ACC112 (cell line): ENCODE data around the gene GDA.

Experiments used
- H2AFZ ChIP-seq: fragments of 200-600 bp; sonication (generic); one replicate; pipeline ENCODE4 v1.6.0; 2017; ENCODE audit warnings: antibody characterized with exemption, low read length; ENCODE audit not compliant: unreplicated experiment
- H3K27ac ChIP-seq: fragments of 200-600 bp; sonication (generic); 2 replicates; pipeline ENCODE4 v1.5.1; 2014; ENCODE audit warnings: low read depth, mild to moderate bottlenecking, antibody characterized with exemption, low read length, moderate library complexity
- H3K27me3 ChIP-seq: fragments of 200-600 bp; sonication (generic); 2 replicates; pipeline ENCODE4 v1.6.1; 2014; ENCODE audit warnings: mild to moderate bottlenecking, antibody characterized with exemption, low read length, moderate library complexity, mixed read lengths; ENCODE audit not compliant: insufficient read depth
- H3K36me3 ChIP-seq: fragments of 200-600 bp; sonication (generic); 2 replicates; pipeline ENCODE4 v1.6.1; 2016; ENCODE audit warnings: mild to moderate bottlenecking, antibody characterized with exemption, low read length, moderate library complexity, mixed read lengths; ENCODE audit not compliant: insufficient read depth
- H3K4me1 ChIP-seq: fragments of 200-600 bp; sonication (generic); one replicate; pipeline ENCODE4 v1.6.1; 2016; ENCODE audit warnings: low read length, mixed read lengths; ENCODE audit not compliant: insufficient read depth, unreplicated experiment, control insufficient read depth
- H3K4me3 ChIP-seq: fragments of 200-600 bp; sonication (generic); 2 replicates; pipeline ENCODE4 v1.5.1; 2014; ENCODE audit warnings: mild to moderate bottlenecking, low read depth, low read length
- H3K79me2 ChIP-seq: fragments of 200-600 bp; sonication (generic); one replicate; pipeline ENCODE4 v1.6.0; 2016; ENCODE audit warnings: low read length; ENCODE audit not compliant: control insufficient read depth, unreplicated experiment, insufficient read depth

The GDA gene

DNA sequence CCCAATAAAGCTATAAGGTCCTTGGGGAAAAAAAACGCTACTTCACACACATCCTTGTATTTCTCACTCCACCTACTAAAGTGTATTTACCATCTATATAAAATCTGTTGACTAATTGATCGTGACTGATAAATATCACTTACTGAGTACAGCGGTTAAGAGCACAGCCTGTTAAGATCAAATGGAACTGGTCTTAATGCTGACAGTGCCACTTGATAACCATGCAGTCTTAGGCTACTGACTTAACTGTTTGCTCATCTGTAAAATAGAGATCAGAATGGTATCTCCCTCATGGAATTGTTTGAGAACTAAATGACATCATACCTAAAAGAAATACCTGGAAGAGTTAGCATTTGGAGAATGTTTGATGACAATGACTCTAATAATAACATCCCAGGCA is 148.3 kb downstream of the GDA start:
- Histone ChIP-seq H3K79me2 (no peaks in the 10 kb centered on the region), H3K36me3 (no peaks in the 10 kb centered on the region), H3K4me3 (no peak overlapping the region), H3K27ac (no peak overlapping the region), H3K27me3 (no peaks in the 10 kb centered on the region), H3K4me1 (peaks cover 9% of the 10 kb centered on the region), H2AFZ (no peak overlapping the region)

DNA sequence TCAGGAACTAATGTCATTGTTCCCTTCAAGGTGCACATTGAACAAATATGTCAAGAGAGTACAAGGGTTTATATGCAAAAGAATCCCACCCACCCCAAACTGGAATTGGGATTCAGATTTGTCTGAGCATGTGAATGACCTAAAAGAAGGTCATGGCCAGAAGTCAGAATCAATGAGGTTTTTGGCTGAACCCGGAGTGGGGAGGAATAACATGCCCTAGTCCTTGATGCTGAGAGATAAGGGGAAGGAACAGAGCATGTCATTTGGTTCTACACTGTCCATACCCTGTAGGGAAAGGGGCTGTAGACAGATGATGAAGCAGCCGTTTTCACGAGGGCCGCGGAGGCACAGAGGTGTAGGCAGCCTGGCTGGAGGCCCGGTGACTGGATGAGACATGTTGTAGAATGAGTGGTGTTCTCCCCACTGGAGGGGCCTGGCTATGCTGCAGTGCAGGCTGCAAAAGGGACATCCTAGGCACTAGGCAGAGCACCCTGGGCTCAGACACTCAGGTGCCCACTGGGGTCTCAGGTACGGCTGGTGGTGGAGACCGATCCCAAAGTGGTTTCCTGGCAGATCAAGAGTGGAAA is 149.9 kb downstream of the GDA start:
- Histone ChIP-seq H3K36me3 (no peaks in the 10 kb centered on the region), H3K4me1 (no peaks in the 10 kb centered on the region), H3K27ac (no peak overlapping the region), H3K79me2 (no peaks in the 10 kb centered on the region), H2AFZ (no peak overlapping the region), H3K27me3 (no peaks in the 10 kb centered on the region), H3K4me3 (no peak overlapping the region)

DNA sequence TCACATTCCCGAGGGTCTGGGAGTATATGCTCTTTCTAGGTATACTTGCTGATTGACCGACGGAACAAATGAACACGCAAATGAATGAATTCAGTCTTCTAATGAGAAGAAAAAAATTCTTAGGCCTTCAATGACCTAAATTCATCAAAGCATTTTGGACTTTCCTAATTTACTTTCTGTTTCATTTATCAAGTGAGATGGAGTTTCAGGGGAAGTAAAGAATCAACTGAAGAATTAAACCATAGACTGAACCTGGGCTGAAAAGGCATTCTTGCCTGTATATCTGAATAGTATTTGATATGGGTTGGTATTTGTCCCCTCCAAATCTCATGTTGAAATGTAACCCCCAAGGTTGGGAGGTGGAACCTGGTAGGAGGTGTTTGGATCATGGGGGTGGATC is 151.6 kb downstream of the GDA start:
- Histone ChIP-seq H3K27ac (no peak overlapping the region), H3K27me3 (no peaks in the 10 kb centered on the region), H3K79me2 (no peaks in the 10 kb centered on the region), H2AFZ (no peak overlapping the region), H3K36me3 (no peaks in the 10 kb centered on the region), H3K4me1 (no peaks in the 10 kb centered on the region), H3K4me3 (no peak overlapping the region)
